ENCODE measurements around the gene BRAT1. TPM values are rescaled to one million over a fixed set of nuclear protein-coding genes. Genes with fewer than 3 reads are reported as not detected.

The BRAT1 gene
- total and polyA plus RNA-seq, 2 experiments from 2014 or later, result 32.5 to 76.8 TPM

DNA sequence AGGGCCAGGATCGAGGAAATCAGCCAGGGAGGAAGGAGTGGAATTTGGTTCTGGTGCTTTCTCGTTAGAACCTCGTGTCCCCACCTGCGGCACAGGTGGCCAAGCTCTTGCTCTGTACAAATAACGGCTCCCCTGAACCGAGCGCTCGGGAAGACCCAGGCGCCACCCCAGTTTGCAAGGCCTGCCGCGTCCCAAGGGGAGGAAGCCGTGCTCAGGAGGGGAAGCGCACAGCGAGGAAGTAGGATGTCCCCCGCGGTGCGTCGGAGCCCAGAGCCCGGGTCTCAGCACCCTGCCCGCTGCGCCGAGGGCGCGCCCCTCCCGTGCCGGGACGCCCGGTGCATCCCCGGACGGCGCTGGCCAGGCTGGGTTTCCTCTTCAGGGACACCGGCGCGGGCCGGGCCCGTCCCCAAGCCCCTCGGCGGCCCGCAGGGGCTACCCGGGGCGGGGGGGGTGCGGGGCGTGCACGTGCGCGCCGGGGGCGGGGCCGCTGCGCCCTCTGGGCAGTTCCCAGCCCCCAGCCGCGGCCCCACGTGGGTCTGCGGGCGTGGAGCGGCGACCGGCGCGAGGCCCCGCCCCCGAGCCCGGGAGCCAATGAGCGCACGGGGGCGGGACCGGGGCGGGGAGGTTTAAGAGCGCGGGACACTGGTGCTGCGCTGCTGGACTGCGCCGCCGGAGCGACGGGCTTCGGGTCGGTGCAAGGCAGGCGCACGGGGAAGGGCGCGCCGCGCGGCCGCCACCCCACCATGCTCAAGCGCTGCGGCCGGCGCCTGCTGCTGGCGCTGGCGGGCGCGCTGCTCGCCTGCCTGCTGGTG is 36.0 kb downstream of the BRAT1 start, which contains the start of gene LFNG (continued):
- TF ChIP-seq CREB1 (CRISPR knock-in tag; IDR thresholded peaks at IDR 0.05; ENCODE audit: low read depth) (no peak), NANOG (IDR thresholded peaks at IDR 0.05; ENCODE audit: borderline replicate concordance) (no peak), POLR2AphosphoS5 (IDR thresholded peaks at IDR 0.05; ENCODE audit: low read depth) (peak; percentile 95), ZNF114 (CRISPR knock-in tag; IDR thresholded peaks at IDR 0.05) (no peak), EZH2phosphoT487 (IDR thresholded peaks at IDR 0.05; ENCODE audit: unreplicated experiment) (no peak)
- TF ChIP-seq, protein P1, sequence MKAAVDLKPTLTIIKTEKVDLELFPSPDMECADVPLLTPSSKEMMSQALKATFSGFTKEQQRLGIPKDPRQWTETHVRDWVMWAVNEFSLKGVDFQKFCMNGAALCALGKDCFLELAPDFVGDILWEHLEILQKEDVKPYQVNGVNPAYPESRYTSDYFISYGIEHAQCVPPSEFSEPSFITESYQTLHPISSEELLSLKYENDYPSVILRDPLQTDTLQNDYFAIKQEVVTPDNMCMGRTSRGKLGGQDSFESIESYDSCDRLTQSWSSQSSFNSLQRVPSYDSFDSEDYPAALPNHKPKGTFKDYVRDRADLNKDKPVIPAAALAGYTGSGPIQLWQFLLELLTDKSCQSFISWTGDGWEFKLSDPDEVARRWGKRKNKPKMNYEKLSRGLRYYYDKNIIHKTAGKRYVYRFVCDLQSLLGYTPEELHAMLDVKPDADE (IDR thresholded peaks at IDR 0.05), result no peak

DNA sequence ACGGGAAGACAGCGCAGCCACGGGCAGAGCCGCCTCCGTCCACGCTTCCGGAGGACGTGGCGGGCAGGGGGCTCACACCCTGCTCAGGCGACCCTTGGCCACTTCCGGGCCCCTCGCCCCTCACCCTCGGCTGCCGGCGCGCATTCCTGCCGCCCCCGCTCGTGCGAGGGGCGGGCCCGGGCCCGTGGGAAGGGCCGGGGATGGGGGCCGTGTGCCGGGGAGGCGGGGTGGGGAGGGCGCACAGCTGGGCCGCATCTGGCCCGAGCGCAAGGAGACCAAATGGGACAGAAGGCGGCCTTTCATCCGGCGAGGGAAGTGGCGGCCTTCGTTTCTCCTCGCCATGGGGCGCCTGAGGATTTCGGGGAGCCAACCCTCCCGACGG is 36.6 kb downstream of the BRAT1 start:
- peaks cover 48% of the 10 kb centered on the region for H3K4me1 ChIP-seq (ENCODE audit: insufficient read depth)
- H3K27ac Mint-ChIP-seq, result no peak overlapping the region
- no peak for TF ChIP-seq ZNF331 (CRISPR knock-in tag; IDR thresholded peaks at IDR 0.05; ENCODE audit: low read depth)
- TF ChIP-seq EZH2phosphoT487 (IDR thresholded peaks at IDR 0.05; ENCODE audit: unreplicated experiment), result no peak
- TF ChIP-seq, protein P1 (IDR thresholded peaks at IDR 0.05), result no peak
- TF ChIP-seq JUNB (IDR thresholded peaks at IDR 0.05; ENCODE audit: unreplicated experiment), result no peak
- TF ChIP-seq, protein P2, sequence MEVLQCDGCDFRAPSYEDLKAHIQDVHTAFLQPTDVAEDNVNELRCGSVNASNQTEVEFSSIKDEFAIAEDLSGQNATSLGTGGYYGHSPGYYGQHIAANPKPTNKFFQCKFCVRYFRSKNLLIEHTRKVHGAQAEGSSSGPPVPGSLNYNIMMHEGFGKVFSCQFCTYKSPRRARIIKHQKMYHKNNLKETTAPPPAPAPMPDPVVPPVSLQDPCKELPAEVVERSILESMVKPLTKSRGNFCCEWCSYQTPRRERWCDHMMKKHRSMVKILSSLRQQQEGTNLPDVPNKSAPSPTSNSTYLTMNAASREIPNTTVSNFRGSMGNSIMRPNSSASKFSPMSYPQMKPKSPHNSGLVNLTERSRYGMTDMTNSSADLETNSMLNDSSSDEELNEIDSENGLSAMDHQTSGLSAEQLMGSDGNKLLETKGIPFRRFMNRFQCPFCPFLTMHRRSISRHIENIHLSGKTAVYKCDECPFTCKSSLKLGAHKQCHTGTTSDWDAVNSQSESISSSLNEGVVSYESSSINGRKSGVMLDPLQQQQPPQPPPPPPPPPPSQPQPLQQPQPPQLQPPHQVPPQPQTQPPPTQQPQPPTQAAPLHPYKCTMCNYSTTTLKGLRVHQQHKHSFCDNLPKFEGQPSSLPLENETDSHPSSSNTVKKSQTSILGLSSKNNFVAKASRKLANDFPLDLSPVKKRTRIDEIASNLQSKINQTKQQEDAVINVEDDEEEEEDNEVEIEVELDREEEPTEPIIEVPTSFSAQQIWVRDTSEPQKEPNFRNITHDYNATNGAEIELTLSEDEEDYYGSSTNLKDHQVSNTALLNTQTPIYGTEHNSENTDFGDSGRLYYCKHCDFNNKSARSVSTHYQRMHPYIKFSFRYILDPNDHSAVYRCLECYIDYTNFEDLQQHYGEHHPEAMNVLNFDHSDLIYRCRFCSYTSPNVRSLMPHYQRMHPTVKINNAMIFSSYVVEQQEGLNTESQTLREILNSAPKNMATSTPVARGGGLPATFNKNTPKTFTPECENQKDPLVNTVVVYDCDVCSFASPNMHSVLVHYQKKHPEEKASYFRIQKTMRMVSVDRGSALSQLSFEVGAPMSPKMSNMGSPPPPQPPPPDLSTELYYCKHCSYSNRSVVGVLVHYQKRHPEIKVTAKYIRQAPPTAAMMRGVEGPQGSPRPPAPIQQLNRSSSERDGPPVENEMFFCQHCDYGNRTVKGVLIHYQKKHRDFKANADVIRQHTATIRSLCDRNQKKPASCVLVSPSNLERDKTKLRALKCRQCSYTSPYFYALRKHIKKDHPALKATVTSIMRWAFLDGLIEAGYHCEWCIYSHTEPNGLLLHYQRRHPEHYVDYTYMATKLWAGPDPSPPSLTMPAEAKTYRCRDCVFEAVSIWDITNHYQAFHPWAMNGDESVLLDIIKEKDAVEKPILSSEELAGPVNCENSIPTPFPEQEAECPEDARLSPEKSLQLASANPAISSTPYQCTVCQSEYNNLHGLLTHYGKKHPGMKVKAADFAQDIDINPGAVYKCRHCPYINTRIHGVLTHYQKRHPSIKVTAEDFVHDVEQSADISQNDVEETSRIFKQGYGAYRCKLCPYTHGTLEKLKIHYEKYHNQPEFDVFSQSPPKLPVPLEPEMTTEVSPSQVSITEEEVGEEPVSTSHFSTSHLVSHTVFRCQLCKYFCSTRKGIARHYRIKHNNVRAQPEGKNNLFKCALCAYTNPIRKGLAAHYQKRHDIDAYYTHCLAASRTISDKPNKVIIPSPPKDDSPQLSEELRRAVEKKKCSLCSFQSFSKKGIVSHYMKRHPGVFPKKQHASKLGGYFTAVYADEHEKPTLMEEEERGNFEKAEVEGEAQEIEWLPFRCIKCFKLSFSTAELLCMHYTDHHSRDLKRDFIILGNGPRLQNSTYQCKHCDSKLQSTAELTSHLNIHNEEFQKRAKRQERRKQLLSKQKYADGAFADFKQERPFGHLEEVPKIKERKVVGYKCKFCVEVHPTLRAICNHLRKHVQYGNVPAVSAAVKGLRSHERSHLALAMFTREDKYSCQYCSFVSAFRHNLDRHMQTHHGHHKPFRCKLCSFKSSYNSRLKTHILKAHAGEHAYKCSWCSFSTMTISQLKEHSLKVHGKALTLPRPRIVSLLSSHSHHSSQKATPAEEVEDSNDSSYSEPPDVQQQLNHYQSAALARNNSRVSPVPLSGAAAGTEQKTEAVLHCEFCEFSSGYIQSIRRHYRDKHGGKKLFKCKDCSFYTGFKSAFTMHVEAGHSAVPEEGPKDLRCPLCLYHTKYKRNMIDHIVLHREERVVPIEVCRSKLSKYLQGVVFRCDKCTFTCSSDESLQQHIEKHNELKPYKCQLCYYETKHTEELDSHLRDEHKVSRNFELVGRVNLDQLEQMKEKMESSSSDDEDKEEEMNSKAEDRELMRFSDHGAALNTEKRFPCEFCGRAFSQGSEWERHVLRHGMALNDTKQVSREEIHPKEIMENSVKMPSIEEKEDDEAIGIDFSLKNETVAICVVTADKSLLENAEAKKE (CRISPR knock-in tag; IDR thresholded peaks at IDR 0.05), result no peak
- no peak for TF ChIP-seq EZH2 (IDR thresholded peaks at IDR 0.05; ENCODE audit: low read depth, unreplicated experiment)
- TF ChIP-seq, protein P3, sequence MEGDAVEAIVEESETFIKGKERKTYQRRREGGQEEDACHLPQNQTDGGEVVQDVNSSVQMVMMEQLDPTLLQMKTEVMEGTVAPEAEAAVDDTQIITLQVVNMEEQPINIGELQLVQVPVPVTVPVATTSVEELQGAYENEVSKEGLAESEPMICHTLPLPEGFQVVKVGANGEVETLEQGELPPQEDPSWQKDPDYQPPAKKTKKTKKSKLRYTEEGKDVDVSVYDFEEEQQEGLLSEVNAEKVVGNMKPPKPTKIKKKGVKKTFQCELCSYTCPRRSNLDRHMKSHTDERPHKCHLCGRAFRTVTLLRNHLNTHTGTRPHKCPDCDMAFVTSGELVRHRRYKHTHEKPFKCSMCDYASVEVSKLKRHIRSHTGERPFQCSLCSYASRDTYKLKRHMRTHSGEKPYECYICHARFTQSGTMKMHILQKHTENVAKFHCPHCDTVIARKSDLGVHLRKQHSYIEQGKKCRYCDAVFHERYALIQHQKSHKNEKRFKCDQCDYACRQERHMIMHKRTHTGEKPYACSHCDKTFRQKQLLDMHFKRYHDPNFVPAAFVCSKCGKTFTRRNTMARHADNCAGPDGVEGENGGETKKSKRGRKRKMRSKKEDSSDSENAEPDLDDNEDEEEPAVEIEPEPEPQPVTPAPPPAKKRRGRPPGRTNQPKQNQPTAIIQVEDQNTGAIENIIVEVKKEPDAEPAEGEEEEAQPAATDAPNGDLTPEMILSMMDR (conservative IDR thresholded peaks at IDR 0.05; ENCODE audit: low read depth in 2 of 2), result no peak
- ATAC-seq, result peak; percentile 1; the same call in 2 of the 3 replicates
- H3K4me1 Mint-ChIP-seq, result peaks cover 48% of the 10 kb centered on the region
- H3F3A ChIP-seq (replicated peaks; ENCODE audit: low read depth), result peaks cover 6% of the 10 kb centered on the region; the same call in 1 of the 2 replicates
- H3K4me2 ChIP-seq, result peak overlapping the region; percentile 88
- H3K27me3 Mint-ChIP-seq (ENCODE audit: insufficient read depth, low read depth, poor library complexity), result peaks cover 42% of the 10 kb centered on the region
- DNase-seq (ENCODE audit: low spot score), result no peak
- H3K27ac ChIP-seq (ENCODE audit: low read depth), result no peak overlapping the region
- peak overlapping the region; percentile 63 for H3K4me3 ChIP-seq
- peak overlapping the region; percentile 66; the same call in 1 of the 2 replicates for H2AFZ ChIP-seq
- H3K4me3 Mint-ChIP-seq, result peak overlapping the region; percentile 73
- H3K36me3 ChIP-seq (ENCODE audit: insufficient read depth), result no peaks in the 10 kb centered on the region
- no peaks in the 10 kb centered on the region for H3K9me3 Mint-ChIP-seq
- H3K9me2 ChIP-seq (ENCODE audit: insufficient read depth), result peaks cover 9% of the 10 kb centered on the region; the same call in 1 of the 2 replicates
- H3K79me2 ChIP-seq (replicated peaks; ENCODE audit: insufficient read depth), result peaks cover 13% of the 10 kb centered on the region
- peaks cover 28% of the 10 kb centered on the region for H3K27me3 ChIP-seq (ENCODE audit: insufficient read depth)
- H3K36me3 Mint-ChIP-seq (ENCODE audit: low read depth), result peaks cover 4% of the 10 kb centered on the region; the same call in 1 of the 3 replicates
- no peaks in the 10 kb centered on the region; the same call in 1 of the 2 replicates for H4K20me1 ChIP-seq (replicated peaks; ENCODE audit: insufficient read depth)
